Hematopoietic multipotent progenitor cell treated with erythropoietin and hydrocortisone succinate and interleukin-3 and kit ligand, for 8 days (in vitro differentiated cells): ENCODE results near the gene SRCAP.
"Not testable (repeated sequence)": the region's sequence is repeated elsewhere in the genome, so short reads cannot be mapped to it uniquely, and the experiment has no call there.

Source experiments
- DNase-seq: peaks from one replicate; pipeline ENCODE4 v3.0.0-alpha.2; 2015

SRCAP gene

DNA sequence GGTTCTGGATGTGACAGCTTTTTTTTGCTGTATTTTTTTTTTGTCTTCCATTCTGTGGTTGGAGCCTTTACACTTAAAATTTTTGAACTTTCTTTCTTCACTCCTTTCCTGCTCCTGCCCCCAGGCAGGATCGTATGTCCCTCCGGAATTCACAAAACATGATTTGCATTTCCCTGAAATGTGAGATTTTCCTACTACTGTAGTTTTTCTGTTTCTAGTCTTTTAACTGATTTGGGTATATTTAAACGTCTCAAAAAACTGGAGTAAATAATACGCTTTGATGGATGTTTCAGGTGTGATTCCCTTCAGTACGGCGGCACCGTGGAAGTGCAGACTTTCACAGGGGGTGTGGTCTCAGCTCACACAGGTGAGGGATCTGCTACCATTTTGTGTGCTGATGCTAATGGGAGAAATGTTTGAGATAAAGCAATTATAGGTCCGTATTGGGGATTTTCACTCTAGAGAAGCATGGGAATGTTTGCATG lies 686 bp downstream of the SRCAP start:
- no peak for DNase-seq

DNA sequence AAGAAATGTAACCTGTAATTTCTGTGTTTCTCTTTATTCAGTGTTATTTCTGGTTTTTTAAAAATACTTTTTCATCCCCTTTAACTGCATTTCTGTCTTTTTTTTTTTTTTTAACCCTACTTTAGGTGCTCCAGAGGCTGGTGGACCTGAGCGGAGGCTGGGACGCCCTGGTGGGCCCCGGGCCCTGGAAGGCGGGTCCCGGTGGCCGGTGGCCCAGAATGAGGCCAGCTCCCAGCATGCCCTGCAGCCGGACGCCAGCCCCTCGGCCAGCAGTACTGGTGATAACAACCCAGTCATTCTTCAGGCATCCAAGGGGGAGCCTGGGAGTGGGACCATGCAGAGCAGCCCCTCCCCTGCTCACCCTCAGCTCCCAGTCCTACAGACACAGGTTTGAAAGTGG lies 1.5 kb downstream of the SRCAP start:
- no peak for DNase-seq

- DNase-seq, result no peak
Measured at GRCh38 chr16:30700971-30701370, 2.0 kb downstream of the SRCAP start.

DNA sequence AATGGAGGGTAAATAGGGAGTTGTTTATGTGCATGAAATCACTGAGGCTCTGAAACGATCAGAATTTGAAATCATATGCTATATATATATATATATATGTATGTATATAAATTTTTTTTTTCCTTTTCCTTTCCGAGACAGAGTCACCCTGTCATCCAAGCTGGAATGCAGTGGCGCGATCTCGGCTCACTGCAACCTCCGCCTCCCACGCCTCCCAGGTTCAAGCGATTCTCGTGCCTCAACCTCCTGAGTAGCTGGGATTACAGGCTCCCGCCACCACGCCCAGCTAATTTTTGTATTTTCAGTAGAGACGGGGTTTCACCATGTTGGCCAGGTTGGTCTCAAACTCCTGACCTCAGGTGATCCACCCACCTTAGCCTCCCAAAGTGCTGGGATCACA lies 4.1 kb downstream of the SRCAP start:
- DNase-seq, result not testable (repeated sequence)

- no peak for DNase-seq
Measured at GRCh38 chr16:30703971-30704370, 5.0 kb downstream of the SRCAP start.

- no peak for DNase-seq
Measured at GRCh38 chr16:30706046-30706445, 7.1 kb downstream of the SRCAP start.

GRCh38 chr16:30710971-30711370 lies 12.0 kb downstream of the SRCAP start:
- no peak for DNase-seq

GRCh38 chr16:30711712-30712111 lies 12.7 kb downstream of the SRCAP start:
- DNase-seq, result no peak

DNA sequence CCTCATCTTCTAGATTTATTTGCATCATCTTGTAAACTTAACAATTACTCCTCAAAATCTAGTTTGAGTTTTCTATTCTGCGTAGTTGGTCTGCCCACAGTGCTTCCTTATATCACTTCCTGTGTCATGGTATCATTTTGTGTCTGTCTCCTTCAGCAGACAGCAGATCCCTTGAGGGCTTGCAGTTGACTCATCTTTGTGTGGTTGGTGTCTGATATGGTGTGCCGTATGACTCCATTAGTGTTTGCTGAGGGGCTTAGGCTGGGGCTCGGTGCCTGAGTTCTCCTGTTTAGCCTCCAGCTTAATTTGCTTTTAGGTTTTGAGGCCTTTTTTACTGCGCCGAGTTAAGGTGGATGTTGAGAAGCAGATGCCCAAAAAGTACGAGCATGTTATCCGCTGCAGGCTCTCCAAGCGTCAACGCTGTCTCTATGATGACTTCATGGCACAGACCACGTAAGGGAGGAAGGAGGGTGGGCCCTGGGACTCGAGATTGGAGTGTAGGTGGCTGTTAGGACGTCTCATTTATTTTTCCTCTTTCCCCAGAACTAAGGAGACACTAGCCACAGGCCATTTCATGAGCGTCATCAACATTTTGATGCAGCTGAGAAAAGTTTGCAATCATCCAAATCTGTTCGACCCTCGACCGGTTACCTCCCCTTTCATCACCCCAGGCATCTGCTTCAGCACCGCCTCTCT lies 16.9 kb downstream of the SRCAP start:
- no peak for DNase-seq

DNA sequence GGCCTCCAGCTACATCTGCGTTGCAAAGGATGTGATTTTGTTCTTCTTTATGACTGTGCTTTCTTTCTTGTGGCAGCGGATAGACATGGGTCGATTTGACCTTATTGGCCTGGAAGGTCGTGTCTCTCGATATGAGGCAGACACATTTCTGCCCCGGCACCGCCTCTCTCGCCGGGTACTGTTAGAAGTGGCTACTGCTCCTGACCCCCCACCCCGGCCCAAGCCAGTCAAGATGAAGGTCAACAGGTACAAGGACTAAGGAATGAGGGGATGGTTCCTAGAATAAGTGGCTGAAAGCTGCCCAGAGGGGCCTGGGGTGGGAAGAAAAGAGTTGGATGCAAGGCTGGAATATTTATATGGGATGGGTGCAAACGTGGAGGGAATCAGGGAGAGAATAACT lies 21.1 kb downstream of the SRCAP start:
- no peak for DNase-seq

GRCh38 chr16:30720694-30721093 lies 21.7 kb downstream of the SRCAP start:
- no peak for DNase-seq

DNA sequence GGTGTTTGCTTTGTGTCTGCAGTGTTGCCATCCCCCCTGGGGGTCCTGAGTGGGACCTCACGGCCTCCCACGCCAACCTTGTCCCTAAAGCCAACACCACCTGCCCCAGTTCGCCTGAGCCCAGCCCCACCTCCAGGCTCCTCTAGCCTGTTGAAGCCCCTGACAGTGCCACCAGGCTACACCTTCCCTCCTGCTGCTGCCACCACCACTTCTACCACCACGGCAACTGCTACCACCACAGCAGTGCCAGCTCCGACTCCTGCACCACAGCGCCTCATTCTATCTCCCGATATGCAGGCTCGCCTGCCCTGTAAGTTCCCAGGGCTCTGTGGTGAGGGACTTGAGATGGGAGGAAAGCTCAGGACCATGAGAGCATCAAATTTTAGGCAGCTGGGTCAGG lies 22.2 kb downstream of the SRCAP start:
- DNase-seq, result no peak

- no peak for DNase-seq
Measured at GRCh38 chr16:30721606-30722005, 22.6 kb downstream of the SRCAP start.

GRCh38 chr16:30722443-30722842 lies 23.5 kb downstream of the SRCAP start:
- DNase-seq, result no peak

DNA sequence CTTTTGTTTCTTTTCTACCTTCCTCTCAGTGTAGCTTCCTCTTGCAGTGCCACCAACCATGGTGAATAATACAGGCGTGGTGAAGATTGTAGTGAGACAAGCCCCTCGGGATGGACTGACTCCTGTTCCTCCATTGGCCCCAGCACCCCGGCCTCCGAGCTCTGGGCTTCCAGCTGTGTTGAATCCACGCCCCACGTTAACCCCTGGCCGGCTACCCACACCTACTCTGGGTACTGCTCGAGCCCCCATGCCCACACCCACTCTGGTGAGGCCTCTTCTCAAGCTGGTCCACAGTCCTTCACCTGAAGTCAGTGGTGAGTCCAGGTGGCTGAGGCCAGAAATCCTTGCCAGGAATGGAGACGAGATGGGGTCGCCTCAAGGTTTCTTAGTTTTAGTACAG lies 23.9 kb downstream of the SRCAP start:
- no peak for DNase-seq

- no peak for DNase-seq
Measured at GRCh38 chr16:30723725-30724355, 24.9 kb downstream of the SRCAP start.

GRCh38 chr16:30724641-30725417 lies 25.9 kb downstream of the SRCAP start:
- DNase-seq, result no peak

DNA sequence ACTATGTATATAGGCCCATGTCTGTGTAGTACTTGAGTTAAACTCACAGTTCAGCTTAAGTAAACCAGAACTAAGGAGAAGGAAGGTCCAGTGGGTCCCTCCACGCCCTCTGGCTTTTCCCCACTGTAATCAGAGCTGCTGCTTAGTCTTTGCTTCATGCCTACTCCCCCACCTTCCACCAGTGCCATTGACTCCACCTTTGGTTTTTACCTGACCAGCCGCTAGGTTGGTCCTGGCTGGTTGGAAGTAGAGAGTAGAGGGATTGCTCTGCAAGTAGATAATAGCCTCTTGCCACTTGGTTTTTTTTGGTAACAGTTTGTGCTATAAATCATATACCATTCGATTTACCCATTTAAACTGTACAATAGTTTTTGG lies 26.4 kb downstream of the SRCAP start:
- no peak for DNase-seq

DNA sequence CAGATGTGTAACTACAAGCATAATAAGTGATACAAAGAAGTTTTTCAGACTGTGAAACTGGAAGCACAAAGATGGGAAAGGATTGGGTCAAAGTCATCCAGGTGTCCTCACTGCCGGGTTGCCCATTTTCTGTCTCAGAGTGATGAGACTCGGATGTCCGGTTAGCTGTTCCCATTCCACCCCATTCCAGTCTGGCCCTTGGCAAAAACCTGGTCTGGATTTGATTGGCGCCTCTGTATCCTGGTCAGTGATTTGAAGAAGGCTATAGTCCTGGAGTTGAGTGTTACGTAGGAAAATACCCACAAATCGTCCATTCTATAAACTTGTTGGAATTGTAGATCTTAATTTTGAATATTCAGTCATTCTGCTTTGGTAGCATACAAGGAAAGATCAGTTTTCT lies 29.4 kb downstream of the SRCAP start:
- no peak for DNase-seq

DNA sequence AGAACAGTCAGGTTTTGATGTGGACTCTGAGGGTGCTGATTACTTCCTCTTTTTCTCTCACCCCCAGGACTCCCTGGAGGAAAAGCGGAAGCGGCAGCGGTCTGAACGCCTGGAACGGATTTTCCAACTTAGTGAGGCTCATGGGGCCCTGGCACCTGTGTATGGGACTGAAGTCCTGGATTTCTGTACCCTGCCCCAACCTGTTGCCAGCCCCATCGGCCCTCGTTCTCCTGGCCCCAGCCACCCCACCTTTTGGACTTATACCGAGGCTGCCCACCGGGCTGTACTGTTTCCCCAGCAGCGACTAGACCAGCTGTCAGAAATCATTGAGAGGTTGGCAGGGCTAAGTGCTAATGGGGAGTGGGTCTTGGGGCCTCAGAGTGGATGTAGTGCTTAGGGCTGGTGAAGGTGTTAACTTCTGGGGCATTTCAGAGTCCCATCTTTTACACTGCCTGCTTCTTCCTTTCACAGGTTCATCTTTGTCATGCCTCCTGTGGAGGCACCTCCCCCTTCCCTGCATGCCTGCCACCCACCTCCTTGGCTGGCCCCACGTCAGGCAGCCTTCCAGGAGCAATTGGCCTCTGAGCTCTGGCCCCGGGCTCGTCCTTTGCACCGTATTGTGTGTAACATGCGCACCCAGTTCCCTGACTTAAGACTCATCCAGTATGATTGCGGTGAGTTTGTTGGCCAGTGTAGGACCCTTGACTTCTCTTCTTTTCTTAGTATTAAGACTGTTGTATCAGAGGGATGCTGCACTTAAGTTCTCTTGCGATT lies 30.1 kb downstream of the SRCAP start:
- no peak for DNase-seq

DNA sequence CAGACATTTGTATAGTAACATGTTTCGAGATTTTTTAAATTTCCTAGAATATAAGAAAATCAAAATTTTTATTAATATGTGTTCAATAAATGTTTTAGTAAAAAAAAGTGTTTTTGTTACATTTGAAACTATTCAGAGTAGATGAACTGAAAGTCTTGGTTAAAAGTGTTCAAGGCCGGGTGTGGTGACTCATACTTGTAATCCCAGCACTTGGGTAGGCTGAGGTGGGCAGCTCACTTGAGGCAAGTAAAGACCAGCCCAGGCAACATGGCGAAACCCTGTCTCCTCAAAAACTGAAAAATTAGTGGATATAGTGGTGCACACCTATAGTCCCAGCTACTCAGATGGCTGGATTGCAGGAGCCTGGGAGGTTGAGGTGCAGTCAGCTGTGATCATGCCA lies 32.4 kb downstream of the SRCAP start:
- DNase-seq, result no peak

DNA sequence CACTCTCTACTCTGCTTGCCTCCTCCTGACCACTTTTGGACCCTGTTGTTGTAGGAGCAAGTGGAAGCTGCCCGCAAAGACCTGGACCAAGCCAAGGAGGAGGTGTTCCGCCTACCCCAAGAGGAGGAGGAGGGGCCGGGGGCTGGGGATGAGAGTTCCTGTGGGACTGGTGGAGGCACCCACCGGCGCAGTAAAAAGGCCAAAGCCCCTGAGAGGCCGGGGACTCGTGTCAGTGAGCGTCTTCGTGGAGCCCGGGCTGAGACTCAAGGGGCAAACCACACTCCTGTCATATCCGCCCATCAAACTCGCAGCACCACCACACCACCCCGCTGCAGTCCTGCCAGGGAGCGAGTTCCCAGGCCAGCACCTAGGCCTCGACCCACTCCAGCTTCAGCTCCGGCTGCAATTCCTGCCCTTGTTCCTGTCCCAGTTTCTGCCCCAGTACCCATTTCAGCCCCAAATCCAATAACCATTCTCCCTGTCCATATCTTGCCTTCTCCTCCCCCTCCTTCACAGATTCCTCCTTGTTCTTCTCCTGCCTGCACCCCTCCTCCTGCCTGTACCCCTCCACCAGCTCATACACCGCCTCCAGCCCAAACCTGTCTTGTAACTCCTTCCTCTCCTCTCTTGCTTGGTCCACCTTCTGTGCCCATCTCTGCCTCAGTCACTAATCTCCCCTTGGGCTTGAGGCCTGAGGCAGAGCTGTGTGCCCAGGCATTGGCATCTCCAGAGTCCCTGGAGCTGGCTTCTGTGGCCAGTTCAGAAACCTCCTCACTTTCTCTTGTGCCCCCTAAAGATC lies 38.2 kb downstream of the SRCAP start:
- DNase-seq, result no peak
